ENCODE results near the gene DNAJA1.

The DNAJA1 gene

DNA sequence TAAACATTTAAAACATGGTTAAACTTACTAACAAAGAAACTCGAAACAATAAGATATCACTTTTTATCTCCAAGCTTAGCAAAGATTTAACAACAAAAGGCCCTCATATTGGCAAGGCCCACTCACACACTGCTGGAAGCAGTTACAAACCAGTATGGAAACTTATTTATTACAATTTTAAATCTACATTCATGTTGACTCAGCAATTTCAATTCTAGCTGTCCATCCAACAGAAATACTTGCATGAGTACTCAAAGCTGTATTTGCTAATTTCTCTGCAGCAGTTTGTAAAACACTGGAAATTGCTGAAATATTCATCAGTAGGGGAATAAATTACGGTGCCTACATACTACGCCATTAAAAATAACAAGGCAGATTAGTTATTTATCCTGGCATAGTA lies 2.8 kb upstream of the DNAJA1 start:
- Mint-ChIP-seq H3K4me1 (peaks cover 48% of the 10 kb centered on the region), H3K4me3 (no peak overlapping the region), H3K27me3 (no peaks in the 10 kb centered on the region), H3K9me3 (no peaks in the 10 kb centered on the region), H3K27ac (no peak overlapping the region)
- ATAC-seq (no peak), DNase-seq (no peak)

GRCh38 chr9:33022755-33023154 lies 2.3 kb upstream of the DNAJA1 start:
- H3K27me3 Mint-ChIP-seq, result no peaks in the 10 kb centered on the region
- H3K9me3 Mint-ChIP-seq, result no peaks in the 10 kb centered on the region
- DNase-seq (no peak), ATAC-seq (no peak)
- H3K27ac Mint-ChIP-seq, result no peak overlapping the region
- H3K4me1 Mint-ChIP-seq, result peaks cover 53% of the 10 kb centered on the region
- H3K4me3 Mint-ChIP-seq, result peak overlapping the region; percentile 54 to 89

DNA sequence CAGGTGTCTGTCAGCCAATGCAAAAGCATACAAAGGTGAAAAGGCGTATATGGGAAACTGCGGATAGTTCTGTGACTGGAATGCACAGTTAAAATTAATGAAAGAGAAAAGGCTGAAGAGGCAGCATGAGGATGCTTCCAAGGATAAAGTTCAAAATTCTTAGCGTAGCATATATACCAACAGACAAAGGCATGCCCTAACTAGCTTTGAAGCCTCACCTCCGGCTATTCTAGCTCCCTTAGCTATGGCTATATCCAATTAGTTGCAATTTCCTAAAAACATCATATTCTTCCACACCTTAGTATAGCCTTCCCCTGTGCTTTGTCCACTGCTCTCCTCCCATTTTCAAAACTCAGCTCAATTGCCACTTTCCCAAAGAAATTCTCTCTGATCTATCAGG lies 1.4 kb upstream of the DNAJA1 start:
- Mint-ChIP-seq H3K27me3 (no peaks in the 10 kb centered on the region), H3K4me1 (peaks cover 62% of the 10 kb centered on the region), H3K9me3 (no peaks in the 10 kb centered on the region), H3K27ac (peak overlapping the region in 1 of 2 donors; percentile 97), H3K4me3 (peak overlapping the region; percentile 89)
- DNase-seq (no peak), ATAC-seq (no peak)

DNA sequence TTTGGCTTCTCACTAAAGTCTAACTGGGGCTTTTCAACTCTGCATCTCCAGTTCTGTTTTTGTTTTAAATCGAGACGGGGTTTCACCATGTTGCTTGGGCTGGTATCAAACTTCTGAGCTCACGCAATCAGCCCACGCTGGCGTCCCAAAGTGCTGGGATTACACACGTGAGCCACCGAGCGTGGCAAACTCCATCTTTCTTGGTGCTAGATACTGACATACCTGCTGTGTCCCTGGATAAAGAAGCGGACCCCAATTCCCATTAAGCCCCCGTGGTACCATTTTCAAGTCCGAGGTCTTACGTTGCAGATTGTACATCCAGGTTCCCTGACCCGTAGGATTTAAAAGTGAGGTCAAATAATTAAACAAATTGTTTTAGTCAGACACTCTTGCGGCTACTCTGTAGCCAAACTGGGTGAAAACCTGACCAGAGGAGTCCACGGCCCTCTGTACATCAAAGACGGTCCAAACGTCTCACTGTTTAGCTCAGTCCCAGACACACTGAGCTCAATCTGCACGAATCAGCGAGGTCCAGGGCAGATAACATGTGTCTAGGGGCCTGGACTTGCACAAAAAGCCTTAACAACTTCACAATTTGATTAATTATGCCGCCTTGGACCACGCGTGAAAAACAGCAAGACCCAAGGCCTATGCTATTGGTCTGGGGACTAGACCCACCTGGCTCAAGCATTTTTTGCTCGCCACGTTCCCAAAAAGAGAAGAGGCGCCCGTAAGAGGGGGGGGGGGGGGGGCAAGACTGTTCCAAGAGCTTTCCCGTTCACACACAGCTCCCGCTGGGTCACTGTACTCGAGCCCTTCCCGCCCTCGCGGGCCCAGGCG lies 727 bp upstream of the DNAJA1 start:
- DNase-seq, result peak in 1 of 2 donors; percentile 13
- H3K4me1 Mint-ChIP-seq, result peaks cover 69% of the 10 kb centered on the region

GRCh38 chr9:33025572-33026342 lies 684 bp downstream of the DNAJA1 start:
- peaks cover 83% of the 10 kb centered on the region for H3K4me1 Mint-ChIP-seq
- H3K4me3 Mint-ChIP-seq, result peak overlapping the region; percentile 89
- peak; percentile 80 to 89 for DNase-seq
- H3K27ac Mint-ChIP-seq, result peak overlapping the region; percentile 94 to 97
- H3K27me3 Mint-ChIP-seq, result no peaks in the 10 kb centered on the region
- ATAC-seq, result peak; percentile 77
- no peaks in the 10 kb centered on the region for H3K9me3 Mint-ChIP-seq

More for the DNA sequence above, 727 bp upstream of the DNAJA1 start:
- H3K9me3 Mint-ChIP-seq, result no peaks in the 10 kb centered on the region
- peak overlapping the region; percentile 89 for H3K4me3 Mint-ChIP-seq
- H3K27ac Mint-ChIP-seq, result peak overlapping the region; percentile 94 to 97
- H3K27me3 Mint-ChIP-seq, result no peaks in the 10 kb centered on the region
- no peak for ATAC-seq

DNA sequence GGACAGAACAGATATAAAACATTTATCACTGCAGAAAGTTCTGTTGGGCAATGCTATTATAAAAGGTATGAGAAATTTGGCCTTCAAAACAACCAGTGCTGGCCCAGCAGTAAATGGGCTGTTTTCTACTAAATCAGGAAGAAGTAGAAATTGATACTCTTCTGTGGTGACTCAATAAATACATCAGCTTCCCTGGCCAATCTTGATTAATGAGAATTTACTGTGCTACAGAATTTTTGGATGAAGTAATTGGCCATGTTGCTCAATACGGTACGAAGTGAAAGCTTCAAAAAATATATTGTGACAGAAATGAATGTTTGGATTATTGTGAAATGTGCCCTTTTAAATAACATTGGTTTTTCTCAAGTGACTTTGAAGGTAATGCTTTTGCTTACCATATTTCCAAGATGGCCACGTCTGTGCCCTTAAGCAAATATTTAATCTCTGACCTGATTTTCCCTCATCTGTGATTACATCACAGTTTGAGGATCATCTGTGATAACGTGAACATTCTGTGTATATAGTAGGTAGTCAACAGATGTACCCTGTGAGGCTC lies 4.2 kb downstream of the DNAJA1 start:
- H3K27ac Mint-ChIP-seq, result peak overlapping the region in 1 of 2 donors; percentile 39
- peak overlapping the region; percentile 89 for H3K4me3 Mint-ChIP-seq
- peaks cover 73% of the 10 kb centered on the region for H3K4me1 Mint-ChIP-seq
- ATAC-seq (no peak), DNase-seq (no peak)
- H3K27me3 Mint-ChIP-seq, result no peaks in the 10 kb centered on the region
- no peaks in the 10 kb centered on the region for H3K9me3 Mint-ChIP-seq

- H3K4me3 Mint-ChIP-seq, result peak overlapping the region in 1 of 2 donors; percentile 89
- H3K27me3 Mint-ChIP-seq, result no peaks in the 10 kb centered on the region
- ATAC-seq (no peak), DNase-seq (no peak)
- peaks cover 72% of the 10 kb centered on the region for H3K4me1 Mint-ChIP-seq
- H3K27ac Mint-ChIP-seq, result no peak overlapping the region
- H3K9me3 Mint-ChIP-seq, result no peaks in the 10 kb centered on the region
Measured at GRCh38 chr9:33030285-33030684, 5.2 kb downstream of the DNAJA1 start.

DNA sequence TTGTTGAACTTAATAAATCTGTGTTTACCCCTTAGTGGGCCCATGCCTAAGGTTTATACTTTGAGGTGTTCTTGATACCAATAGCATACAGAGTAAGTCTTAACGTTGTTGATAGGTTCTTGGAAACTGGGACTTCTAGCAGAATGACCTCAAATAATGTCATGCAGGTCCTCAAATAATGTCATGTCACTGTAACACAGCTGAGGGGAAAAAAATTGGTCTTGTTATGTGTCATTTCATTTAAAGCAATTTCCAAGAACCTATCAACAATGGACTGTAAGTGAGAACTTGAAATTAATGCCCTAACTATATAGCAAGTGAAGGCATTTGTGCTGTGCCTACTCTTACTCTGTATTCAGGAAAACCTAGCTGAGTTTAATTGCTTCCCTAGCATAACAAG lies 7.2 kb downstream of the DNAJA1 start:
- Mint-ChIP-seq H3K4me1 (peaks cover 61% of the 10 kb centered on the region), H3K27me3 (no peaks in the 10 kb centered on the region), H3K9me3 (no peaks in the 10 kb centered on the region), H3K4me3 (no peak overlapping the region), H3K27ac (no peak overlapping the region)
- peak; percentile 49 for ATAC-seq
- no peak for DNase-seq

- no peak for ATAC-seq
- Mint-ChIP-seq H3K27ac (no peak overlapping the region), H3K4me3 (no peak overlapping the region), H3K4me1 (peaks cover 55% of the 10 kb centered on the region), H3K9me3 (no peaks in the 10 kb centered on the region), H3K27me3 (no peaks in the 10 kb centered on the region)
- DNase-seq, result no peak
Measured at GRCh38 chr9:33032865-33033264, 7.8 kb downstream of the DNAJA1 start.

DNA sequence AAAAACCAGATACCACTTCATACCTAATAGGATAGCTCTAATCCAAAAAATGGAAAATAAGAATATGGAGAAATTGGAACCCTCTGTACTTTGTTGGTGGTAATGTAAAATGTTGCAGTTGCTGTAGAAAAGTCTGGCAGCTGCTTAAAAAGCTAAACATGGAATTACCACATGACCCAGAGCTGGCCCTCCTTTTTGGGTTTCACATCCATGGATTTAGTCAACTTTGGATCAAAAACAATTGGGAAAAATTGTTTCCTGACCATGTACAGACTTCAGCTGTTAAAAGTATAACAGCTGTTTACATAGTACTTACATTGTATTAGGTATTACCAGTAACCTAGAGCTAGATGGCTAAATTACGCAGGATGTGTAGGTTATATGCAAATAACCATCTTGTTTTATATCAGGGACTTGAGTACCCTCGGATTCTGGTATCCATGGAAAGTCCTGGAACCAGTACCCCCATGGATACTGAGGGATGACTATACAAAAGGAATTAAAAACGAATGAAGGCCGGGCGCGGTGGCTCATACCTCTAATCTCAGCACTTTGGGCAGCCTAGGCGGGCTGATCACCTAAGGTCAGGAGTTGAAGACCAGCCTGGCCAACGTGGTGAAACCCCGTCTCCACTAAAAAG lies 15.8 kb downstream of the DNAJA1 start:
- Mint-ChIP-seq H3K27ac (no peak overlapping the region), H3K4me3 (no peak overlapping the region), H3K27me3 (no peaks in the 10 kb centered on the region), H3K4me1 (peaks cover 25% of the 10 kb centered on the region), H3K9me3 (no peaks in the 10 kb centered on the region)
- no peak for DNase-seq
- no peak for ATAC-seq

DNA sequence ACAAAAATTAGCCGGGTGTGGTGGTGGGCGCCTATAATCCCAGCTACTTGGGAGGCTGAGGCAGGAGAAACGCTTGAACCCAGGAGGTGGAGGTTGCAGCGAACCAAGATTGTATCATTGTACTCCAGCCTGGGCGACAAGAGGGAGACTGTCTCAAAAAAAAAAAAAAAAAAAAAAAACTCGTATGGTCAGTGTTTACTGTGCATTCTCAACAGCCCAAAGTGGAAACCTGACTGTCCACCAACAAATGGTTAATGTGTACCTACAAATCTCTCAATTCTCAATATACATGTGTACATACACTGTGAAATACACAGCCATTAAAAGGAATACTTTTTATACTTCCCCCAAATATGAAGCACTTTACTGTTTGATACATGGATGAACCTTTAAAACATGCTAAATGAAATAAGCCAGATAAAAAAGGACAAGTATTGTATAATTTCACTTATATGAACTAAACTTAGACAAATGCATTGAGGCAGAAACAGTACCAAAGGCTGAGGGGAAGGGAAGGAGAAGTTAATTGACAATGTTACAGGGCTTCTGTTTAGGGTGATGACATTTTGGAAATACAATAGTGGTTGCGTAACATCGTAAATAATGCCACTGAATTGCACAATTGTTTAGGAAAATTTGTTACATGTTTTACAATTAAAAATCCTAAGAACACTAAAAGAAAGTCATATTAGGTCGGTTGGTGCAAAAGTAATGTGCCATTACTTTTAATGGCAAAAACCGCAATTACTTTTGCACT lies 16.5 kb downstream of the DNAJA1 start:
- peaks cover 20% of the 10 kb centered on the region for H3K4me1 Mint-ChIP-seq
- H3K27ac Mint-ChIP-seq, result no peak overlapping the region

DNA sequence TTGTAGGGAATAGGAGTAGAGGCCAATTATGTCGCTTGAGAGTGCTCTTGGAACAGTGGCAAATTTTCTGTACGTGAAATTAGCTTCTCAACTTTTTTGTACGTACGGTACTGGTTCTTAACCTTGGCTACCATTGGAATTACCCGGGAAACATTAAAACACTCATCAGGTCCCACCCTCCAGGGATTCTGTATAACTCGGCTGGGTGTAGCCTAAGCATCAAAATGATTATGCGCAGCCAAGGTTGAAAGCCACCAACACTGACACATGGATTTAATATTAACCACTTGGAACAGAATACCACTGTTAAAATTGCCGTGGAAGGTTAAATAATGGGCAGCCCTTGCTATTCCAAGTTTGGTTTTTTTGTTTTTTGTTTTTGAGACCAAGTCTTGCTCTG lies 17.4 kb downstream of the DNAJA1 start:
- DNase-seq, result no peak
- Mint-ChIP-seq H3K4me1 (peaks cover 20% of the 10 kb centered on the region), H3K27ac (no peak overlapping the region), H3K4me3 (no peak overlapping the region), H3K27me3 (no peaks in the 10 kb centered on the region), H3K9me3 (no peaks in the 10 kb centered on the region)
- ATAC-seq, result no peak

More for the DNA sequence above, 16.5 kb downstream of the DNAJA1 start:
- Mint-ChIP-seq H3K27me3 (no peaks in the 10 kb centered on the region), H3K9me3 (no peaks in the 10 kb centered on the region), H3K4me3 (no peak overlapping the region)
- ATAC-seq, result no peak
- DNase-seq, result no peak

- ATAC-seq, result peak; percentile 8
- no peak for DNase-seq
- H3K27ac Mint-ChIP-seq, result peak overlapping the region; percentile 86 to 87
- H3K27me3 Mint-ChIP-seq, result no peaks in the 10 kb centered on the region
- H3K4me1 Mint-ChIP-seq, result peaks cover 20% of the 10 kb centered on the region
- H3K9me3 Mint-ChIP-seq, result no peaks in the 10 kb centered on the region
- H3K4me3 Mint-ChIP-seq, result peak overlapping the region; percentile 70 to 76
Measured at GRCh38 chr9:33043671-33044070, 18.6 kb downstream of the DNAJA1 start.

DNA sequence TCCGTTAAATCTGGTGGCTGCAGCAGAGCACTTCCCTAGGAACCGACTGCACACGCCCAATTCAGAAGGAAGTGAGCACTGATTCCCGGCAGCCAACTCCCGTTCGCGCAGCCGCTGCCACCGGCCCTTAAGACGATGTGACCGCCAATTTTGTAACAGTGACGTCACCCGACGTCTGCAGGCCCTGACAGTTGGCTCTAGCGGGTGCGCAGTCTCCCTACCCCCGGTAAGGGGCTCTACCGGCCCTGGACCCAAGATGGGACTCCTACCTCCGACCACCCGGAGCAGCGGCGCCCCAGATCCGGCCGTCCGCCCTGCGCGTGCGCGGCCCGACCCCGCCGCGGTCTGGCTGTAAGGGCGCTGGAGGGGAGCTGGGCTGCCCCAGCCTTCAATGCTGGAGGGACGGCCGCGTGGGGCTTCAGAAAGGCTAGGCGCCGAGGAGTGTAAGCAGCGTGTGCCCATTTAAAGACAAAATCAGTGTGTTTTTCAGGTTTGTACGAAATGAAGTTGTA lies 19.1 kb downstream of the DNAJA1 start:
- Mint-ChIP-seq H3K27me3 (no peaks in the 10 kb centered on the region), H3K4me1 (peaks cover 22% of the 10 kb centered on the region), H3K9me3 (no peaks in the 10 kb centered on the region), H3K27ac (peak overlapping the region; percentile 86 to 87), H3K4me3 (peak overlapping the region; percentile 70 to 76)
- peak; percentile 67 to 71 for DNase-seq
- ATAC-seq, result peak; percentile 93

All from stimulated activated naive CD8-positive, alpha-beta T cell treated with anti-CD3 and anti-CD28 coated beads, Interleukin-15, amount 100 ng/mL, for 72 hours (primary cell).